GM10266 (cell line): Measurements from ENCODE around the gene FAM227A.

ENCODE experiments used
- DNase-seq: peaks from one replicate; pipeline ENCODE4 v3.0.0; 2012; ENCODE audit errors: extremely low spot score
- TF ChIP-seq, protein P1 (sequence below): IDR thresholded peaks from 2 replicates; pipeline ENCODE4 v1.5.1; 2012; ENCODE audit warnings: mild to moderate bottlenecking, low read depth; ENCODE audit not compliant: control insufficient read depth, insufficient read depth; ENCODE audit errors: missing control alignments

FAM227A gene

GRCh38 chr22:38699143-38699542 lies 43.0 kb upstream of the FAM227A start:
- TF ChIP-seq, protein P1, sequence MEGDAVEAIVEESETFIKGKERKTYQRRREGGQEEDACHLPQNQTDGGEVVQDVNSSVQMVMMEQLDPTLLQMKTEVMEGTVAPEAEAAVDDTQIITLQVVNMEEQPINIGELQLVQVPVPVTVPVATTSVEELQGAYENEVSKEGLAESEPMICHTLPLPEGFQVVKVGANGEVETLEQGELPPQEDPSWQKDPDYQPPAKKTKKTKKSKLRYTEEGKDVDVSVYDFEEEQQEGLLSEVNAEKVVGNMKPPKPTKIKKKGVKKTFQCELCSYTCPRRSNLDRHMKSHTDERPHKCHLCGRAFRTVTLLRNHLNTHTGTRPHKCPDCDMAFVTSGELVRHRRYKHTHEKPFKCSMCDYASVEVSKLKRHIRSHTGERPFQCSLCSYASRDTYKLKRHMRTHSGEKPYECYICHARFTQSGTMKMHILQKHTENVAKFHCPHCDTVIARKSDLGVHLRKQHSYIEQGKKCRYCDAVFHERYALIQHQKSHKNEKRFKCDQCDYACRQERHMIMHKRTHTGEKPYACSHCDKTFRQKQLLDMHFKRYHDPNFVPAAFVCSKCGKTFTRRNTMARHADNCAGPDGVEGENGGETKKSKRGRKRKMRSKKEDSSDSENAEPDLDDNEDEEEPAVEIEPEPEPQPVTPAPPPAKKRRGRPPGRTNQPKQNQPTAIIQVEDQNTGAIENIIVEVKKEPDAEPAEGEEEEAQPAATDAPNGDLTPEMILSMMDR: no peak
- DNase-seq: no peak

DNA sequence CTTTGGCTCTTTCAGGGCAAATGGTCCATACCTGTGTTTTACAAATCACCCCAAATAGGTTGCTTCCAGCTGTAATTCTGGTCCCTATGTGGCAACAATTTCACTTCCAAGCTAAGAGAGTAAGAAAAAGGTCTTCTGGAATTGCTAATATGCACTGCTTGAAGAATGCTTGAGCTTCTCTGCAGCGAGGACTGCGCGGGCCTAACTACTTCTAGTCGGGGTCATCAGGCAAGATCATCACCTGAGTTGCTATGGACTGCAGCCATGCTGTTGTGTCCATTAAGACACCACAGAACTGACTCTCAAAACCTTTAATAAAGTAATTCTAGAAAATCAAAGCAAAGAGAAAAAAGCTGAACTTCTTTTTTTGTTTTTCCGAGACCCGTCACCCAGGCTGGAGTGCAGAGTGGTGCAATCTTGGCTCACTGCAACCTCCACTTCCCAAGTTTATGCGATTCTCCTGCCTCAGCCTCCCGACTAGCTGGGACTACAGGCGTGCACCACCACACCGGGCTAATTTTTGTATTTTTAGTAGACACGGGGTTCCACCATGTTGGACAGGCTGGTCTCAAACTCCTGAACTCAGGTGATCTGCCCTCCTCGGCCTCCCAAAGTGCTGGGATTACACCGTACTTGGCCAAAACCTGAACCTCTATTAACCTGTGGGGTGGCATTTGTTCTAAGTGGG lies 42.4 kb upstream of the FAM227A start:
- TF ChIP-seq, protein P1: no peak
- DNase-seq: no peak

- TF ChIP-seq, protein P1: no peak
- no peak for DNase-seq
Observed at GRCh38 chr22:38697425-38698089, 41.4 kb upstream of the FAM227A start.

DNA sequence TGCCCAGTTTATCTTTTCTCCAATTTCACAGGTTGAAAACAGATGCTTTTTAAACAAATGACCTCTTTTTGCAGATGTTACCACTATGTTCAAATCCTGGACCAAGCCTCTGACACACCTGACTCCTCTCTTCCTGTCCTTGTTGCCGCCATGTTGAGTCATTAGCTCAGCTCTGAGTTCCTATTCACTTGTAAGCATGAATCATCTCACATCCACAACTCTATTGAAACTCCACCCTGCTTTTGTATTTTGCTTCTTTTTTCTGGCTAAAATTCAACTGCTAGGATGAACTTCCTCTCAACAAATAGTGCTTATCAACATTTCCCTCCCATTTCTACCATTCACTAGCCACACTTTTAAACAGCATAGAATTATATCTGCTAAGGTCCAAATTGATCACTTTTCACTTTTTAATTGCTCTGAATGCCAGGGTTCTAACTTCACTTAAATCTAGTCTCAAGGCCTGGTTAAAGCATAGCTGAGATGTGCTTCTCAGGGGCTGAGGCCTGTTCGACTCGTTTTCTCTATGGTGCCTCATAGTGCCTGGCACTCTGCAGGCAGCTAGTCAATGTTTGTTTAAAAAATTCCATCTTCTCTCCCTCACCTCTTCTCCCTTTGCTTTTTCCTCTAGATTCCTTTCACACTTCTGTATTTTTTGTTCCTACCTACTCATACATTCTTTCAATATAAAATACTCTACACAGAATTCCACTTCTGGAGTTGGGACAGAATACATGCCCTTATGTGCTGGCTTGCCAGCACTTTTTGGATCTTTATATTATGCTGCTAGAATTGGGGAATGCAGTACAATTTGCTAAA lies 40.6 kb upstream of the FAM227A start:
- DNase-seq: no peak
- TF ChIP-seq, protein P1: no peak

DNA sequence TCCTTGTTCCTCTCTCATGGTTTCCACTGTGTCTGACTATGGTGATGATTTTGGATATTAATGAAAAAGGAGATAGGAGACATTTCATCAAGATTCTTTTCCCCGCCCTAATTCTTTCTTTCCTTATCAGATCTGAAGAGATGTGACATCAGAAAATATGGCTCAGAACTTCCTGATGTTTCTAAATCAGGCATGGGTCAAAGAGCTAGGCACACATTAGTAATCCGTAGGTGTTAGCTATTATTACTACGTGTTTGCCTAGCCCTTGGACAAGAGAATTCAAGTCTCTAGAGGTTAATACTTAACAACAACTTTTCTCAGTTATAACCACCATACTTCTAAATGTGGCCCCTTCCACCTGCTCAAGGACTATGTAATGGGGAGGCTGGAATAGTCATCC lies 38.7 kb upstream of the FAM227A start:
- TF ChIP-seq, protein P1: no peak
- no peak for DNase-seq

DNA sequence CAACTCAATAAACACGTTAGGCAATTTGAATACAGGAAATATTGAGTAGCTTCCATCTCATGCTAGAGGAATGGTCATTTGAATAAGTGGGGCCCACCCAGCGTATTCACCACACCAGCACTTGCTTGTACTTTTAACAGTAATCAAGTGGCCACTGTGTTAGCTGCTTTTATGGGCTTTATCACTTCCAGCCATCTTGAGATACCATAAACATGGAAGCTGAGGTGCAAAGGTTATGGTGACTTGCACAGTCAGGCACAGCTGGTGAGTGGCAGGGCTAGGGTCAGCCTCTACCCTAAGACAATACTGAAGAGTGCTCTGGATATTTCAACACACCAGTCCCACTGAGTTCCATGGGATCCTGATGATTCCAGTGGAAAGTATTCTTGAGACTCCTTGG lies 37.9 kb upstream of the FAM227A start:
- no peak for DNase-seq
- TF ChIP-seq, protein P1: no peak
